Lung (tissue), 12 donors: ENCODE results near the gene AUTS2. TPM values are rescaled to one million over a fixed set of nuclear protein-coding genes. Genes with fewer than 3 reads are reported as not detected.

Experiments
- ATAC-seq: fragments of 200-7000 bp; cut with Tn5 transposase; one replicate; pipeline ENCODE4 v1.9.1; 2020; ENCODE audit warnings: moderate number of reproducible peaks; ENCODE audit not compliant: insufficient read depth, low FRiP score
- DNase-seq, 3 donors: peaks; one replicate each; pipeline ENCODE4 v3.0.0-alpha.2; 2013 to 2017
- H3K27ac ChIP-seq, 2 donors: one replicate each; pipeline ENCODE4 v1.5.1; 2013; ENCODE audit warnings: mild to moderate bottlenecking in 2 of 2, moderate library complexity in 2 of 2, control low read depth in 1 of 2, inconsistent platforms in 1 of 2, low read depth in 1 of 2, low read length in 1 of 2
- H3K27me3 ChIP-seq, 3 donors: one replicate each; pipeline ENCODE4 v1.5.1; 2013; ENCODE audit warnings: low read length in 2 of 3; ENCODE audit not compliant: control insufficient read depth in 3 of 3, insufficient read depth in 3 of 3
- H3K36me3 ChIP-seq, 4 donors: one replicate each; pipeline ENCODE4 v1.5.1; 2013; ENCODE audit warnings: low read length in 4 of 4, mild to moderate bottlenecking in 1 of 4, moderate library complexity in 1 of 4; ENCODE audit not compliant: control insufficient read depth in 4 of 4, insufficient read depth in 4 of 4
- H3K4me1 ChIP-seq, 5 donors: one replicate each; pipeline ENCODE4 v1.5.1; 2013; ENCODE audit warnings: low read length in 5 of 5, mild to moderate bottlenecking in 2 of 5, moderate library complexity in 1 of 5; ENCODE audit not compliant: control insufficient read depth in 5 of 5, insufficient read depth in 5 of 5
- H3K4me3 ChIP-seq: one replicate; pipeline ENCODE4 v1.5.1; 2013; ENCODE audit warnings: mild to moderate bottlenecking, control low read depth, moderate library complexity
- H3K9ac ChIP-seq, 2 donors: one replicate each; pipeline ENCODE4 v1.5.1; 2013; ENCODE audit warnings: low read length in 2 of 2, control low read depth in 1 of 2; ENCODE audit not compliant: insufficient read depth in 1 of 2
- H3K9me3 ChIP-seq, 4 donors: one replicate each; pipeline ENCODE4 v1.5.1; 2013; ENCODE audit warnings: low read length in 3 of 4, mild to moderate bottlenecking in 1 of 4, moderate library complexity in 1 of 4; ENCODE audit not compliant: control insufficient read depth in 4 of 4, insufficient read depth in 3 of 4
- WGBS, 2 donors: extraction: QIAGEN DNeasy Blood & Tissue Kit; methylation state at CpG; one replicate each; pipeline ENCODE4 v1.1.7; 2013; 5-methylcytosine and 5-hydroxymethylcytosine counted together
- polyA plus RNA-seq, 2 donors: library from polyadenylated mRNA; stranded (reverse); fragments of 200-250 nt; gene quantifications; one replicate each; pipeline ENCODE4 v1.2.1, GENCODE V29; 2013
- total RNA-seq, 2 donors: library from RNA; depleted of rRNA in 1 of 2; stranded (reverse); fragments of >200 nt in 1 of 2; gene quantifications; one replicate each; pipeline ENCODE4 v1.2.1, GENCODE V29; 2014 to 2021
- TF ChIP-seq, protein P1 (sequence below): IDR thresholded peaks from 2 replicates; pipeline ENCODE4 v1.5.1; 2012; ENCODE audit warnings: mild to moderate bottlenecking; ENCODE audit errors: control extremely low read depth, extremely low read depth
- donor health status: control.
- donor health status: control.
- donor health status: Bipolar disorder and iron deficiency.
- donor health status: healthy.
- donor health status: DM: yes; HTN: yes; CAD: no.

AUTS2 gene
- total and polyA plus RNA-seq, 4 donors: 11.8 to 115 (median 40.6) TPM

DNA sequence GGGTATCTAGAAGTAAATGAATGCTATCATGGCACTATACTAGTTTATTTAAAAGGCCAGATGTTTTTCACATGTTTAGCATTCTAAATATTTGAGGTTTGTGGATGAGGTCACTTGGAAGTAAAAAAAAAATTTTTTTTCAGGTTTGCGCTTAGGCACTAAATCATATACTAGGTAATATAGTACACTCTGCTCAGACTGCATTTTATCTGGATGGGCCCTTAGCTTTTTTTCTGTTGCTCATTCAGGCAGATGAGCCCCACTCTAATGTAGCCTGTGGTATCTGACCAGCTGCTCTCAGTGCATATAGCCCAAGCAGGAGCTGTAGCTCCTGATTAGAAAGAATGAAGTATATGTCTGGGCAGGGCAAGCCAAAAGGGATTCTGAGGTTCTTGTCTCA is 210.1 kb downstream of the AUTS2 start:
- Histone ChIP-seq H3K27me3 (no peaks in the 10 kb centered on the region), H3K9me3 (peaks cover 0 to 2% (median 0%) of the 10 kb centered on the region in 4 donors), H3K36me3 (no peaks in the 10 kb centered on the region), H3K4me1 (no peaks in the 10 kb centered on the region), H3K27ac (no peak overlapping the region), H3K4me3 (no peak overlapping the region), H3K9ac (no peak overlapping the region)
- 96 to 100% methylated on average over 1 of the region's 1 CpG for WGBS, 2 donors
- no peak for DNase-seq
- TF ChIP-seq, protein P1, sequence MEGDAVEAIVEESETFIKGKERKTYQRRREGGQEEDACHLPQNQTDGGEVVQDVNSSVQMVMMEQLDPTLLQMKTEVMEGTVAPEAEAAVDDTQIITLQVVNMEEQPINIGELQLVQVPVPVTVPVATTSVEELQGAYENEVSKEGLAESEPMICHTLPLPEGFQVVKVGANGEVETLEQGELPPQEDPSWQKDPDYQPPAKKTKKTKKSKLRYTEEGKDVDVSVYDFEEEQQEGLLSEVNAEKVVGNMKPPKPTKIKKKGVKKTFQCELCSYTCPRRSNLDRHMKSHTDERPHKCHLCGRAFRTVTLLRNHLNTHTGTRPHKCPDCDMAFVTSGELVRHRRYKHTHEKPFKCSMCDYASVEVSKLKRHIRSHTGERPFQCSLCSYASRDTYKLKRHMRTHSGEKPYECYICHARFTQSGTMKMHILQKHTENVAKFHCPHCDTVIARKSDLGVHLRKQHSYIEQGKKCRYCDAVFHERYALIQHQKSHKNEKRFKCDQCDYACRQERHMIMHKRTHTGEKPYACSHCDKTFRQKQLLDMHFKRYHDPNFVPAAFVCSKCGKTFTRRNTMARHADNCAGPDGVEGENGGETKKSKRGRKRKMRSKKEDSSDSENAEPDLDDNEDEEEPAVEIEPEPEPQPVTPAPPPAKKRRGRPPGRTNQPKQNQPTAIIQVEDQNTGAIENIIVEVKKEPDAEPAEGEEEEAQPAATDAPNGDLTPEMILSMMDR: no peak
- no peak for ATAC-seq

DNA sequence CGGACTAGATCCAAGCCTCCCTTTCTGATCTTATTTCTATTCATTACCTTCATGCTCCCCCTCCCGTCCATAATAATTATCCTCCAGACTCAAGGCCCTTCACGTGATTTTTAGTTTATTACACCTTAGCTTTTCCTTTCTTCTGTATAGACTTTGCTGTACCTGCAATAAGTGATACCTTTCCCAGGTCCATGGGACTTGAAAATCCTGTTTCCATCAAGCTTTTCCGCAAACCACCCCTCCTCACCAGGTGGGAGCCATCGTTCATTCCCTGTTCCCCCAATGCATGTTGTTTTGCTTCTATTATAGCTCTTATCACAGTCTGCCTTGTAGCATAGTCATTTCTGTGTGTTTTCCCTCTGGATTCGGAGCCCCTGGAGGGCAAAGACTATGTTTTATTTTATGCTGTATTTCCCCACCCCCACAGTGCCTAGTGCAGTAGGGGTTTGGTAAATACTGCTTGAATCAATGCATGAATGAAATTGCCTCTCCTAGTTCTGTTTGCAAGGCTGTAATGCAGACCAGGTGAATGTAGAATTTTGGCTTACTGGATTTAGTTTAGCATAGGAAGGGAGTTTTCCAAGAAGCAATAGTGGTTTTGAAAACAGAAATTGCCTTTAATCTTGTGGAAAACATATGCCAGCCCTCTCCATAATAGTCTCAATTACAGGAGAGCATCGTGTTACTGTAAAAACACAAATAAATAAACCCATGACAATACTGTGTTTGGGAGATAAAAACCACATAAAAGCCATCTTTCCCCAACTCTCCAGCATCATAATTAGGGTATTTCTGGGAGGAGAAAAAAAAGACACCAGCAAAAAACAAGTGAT is 213.4 kb downstream of the AUTS2 start:
- Histone ChIP-seq H3K36me3 (no peaks in the 10 kb centered on the region), H3K27me3 (no peaks in the 10 kb centered on the region), H3K9ac (no peak overlapping the region), H3K4me1 (peaks cover 0 to 15% (median 4%) of the 10 kb centered on the region in 5 donors), H3K27ac (no peak overlapping the region), H3K9me3 (peaks cover 0 to 2% (median 0%) of the 10 kb centered on the region in 4 donors), H3K4me3 (no peak overlapping the region)
- DNase-seq (no peak), ATAC-seq (no peak)
- TF ChIP-seq, protein P1: no peak
- WGBS, 2 donors: 92 to 93% methylated on average over 7 of the region's 7 CpGs

DNA sequence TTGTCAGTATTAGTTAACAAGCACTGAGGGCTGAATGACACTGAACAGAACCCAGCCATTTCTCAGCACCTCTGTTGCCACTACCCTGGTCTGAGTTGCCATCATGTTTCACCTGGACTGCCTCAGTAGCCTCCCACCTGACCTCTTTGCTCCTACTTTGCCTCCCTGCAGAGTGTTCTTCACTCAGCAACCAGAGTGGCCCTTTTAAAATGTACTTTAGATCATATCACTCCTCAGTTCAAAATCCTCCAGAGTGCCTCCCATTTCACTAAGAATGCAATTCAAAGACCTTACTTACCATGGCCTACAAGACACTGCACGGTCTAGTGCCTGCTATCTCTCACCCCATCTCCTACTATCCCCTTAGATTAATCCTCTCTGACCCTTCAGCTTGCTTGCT is 214.5 kb downstream of the AUTS2 start:
- H3K9me3 ChIP-seq: no peaks in the 10 kb centered on the region
- no peak for ATAC-seq

More for the DNA sequence above, 214.5 kb downstream of the AUTS2 start:
- H3K27me3 ChIP-seq: no peaks in the 10 kb centered on the region
- WGBS, 2 donors: 67 to 88% methylated on average over 1 of the region's 1 CpG
- no peaks in the 10 kb centered on the region for H3K36me3 ChIP-seq
- no peak overlapping the region for H3K9ac ChIP-seq
- DNase-seq: no peak
- TF ChIP-seq, protein P1: no peak
- no peak overlapping the region for H3K27ac ChIP-seq
- H3K4me1 ChIP-seq: peaks cover 6 to 25% (median 9%) of the 10 kb centered on the region in 5 donors
- H3K4me3 ChIP-seq: no peak overlapping the region
